Activated naive CD4-positive, alpha-beta T cell (primary cell): ENCODE measurements around the gene GLIPR1L2.

Experiments
- DNase-seq, 4 experiments: peaks; one replicate each; lab custom pipeline; 2025; lab: John Stamatoyannopoulos, UW

The GLIPR1L2 gene

GRCh38 chr12:75478116-75478794 lies 87.4 kb downstream of the GLIPR1L2 start:
- DNase-seq, result no peak

- no peak for DNase-seq
Observed at GRCh38 chr12:75479963-75480461, 89.1 kb downstream of the GLIPR1L2 start.

GRCh38 chr12:75480469-75480949 lies 89.6 kb downstream of the GLIPR1L2 start, which contains the start of gene GLIPR1:
Gene GLIPR1, plus strand, starts transcription at chr12:75480755. Its CDS starts 126 bp downstream, at chr12:75480881.
- DNase-seq, result peak; percentile 7 to 50 (median 39)

GRCh38 chr12:75481013-75481705 lies 90.3 kb downstream of the GLIPR1L2 start:
- DNase-seq, result no peak

GRCh38 chr12:75481774-75482173 lies 90.9 kb downstream of the GLIPR1L2 start:
- no peak for DNase-seq
